GM21367 (cell line): ENCODE data around the gene TTLL10.

Experiments
- ATAC-seq: cut with Tn5 transposase; IDR thresholded peaks from one replicate; pipeline ENCODE4 v1.9.1; 2021; ENCODE audit not compliant: unreplicated experiment

TTLL10 gene

GRCh38 chr1:1217621-1218523 lies 44.2 kb downstream of the TTLL10 start:
- ATAC-seq = no peak

- ATAC-seq = no peak
Observed at GRCh38 chr1:1218524-1219200, 45.0 kb downstream of the TTLL10 start.

- no peak for ATAC-seq
Observed at GRCh38 chr1:1219341-1219740, 45.7 kb downstream of the TTLL10 start.

- no peak for ATAC-seq
Observed at GRCh38 chr1:1220197-1220596, 46.5 kb downstream of the TTLL10 start.

GRCh38 chr1:1221887-1222574 lies 48.4 kb downstream of the TTLL10 start:
- ATAC-seq = no peak

GRCh38 chr1:1222575-1223225 lies 49.0 kb downstream of the TTLL10 start:
- no peak for ATAC-seq

- ATAC-seq = no peak
Observed at GRCh38 chr1:1223321-1223720, 49.6 kb downstream of the TTLL10 start.

GRCh38 chr1:1223891-1224290 lies 50.2 kb downstream of the TTLL10 start:
- ATAC-seq = no peak

GRCh38 chr1:1225238-1225845 lies 51.7 kb downstream of the TTLL10 start:
- ATAC-seq = no peak

- ATAC-seq = no peak
Observed at GRCh38 chr1:1225913-1226312, 52.2 kb downstream of the TTLL10 start.

GRCh38 chr1:1226566-1227362 lies 53.1 kb downstream of the TTLL10 start:
- no peak for ATAC-seq

- ATAC-seq = no peak
Observed at GRCh38 chr1:1227386-1227785, 53.7 kb downstream of the TTLL10 start.

- no peak for ATAC-seq
Observed at GRCh38 chr1:1228187-1228586, 54.5 kb downstream of the TTLL10 start.

- ATAC-seq = no peak
Observed at GRCh38 chr1:1228596-1229321, 55.1 kb downstream of the TTLL10 start.

- ATAC-seq = no peak
Observed at GRCh38 chr1:1229770-1230169, 56.1 kb downstream of the TTLL10 start.

- no peak for ATAC-seq
Observed at GRCh38 chr1:1230656-1231399, 57.1 kb downstream of the TTLL10 start.

- ATAC-seq = peak; percentile 75
Observed at GRCh38 chr1:1231400-1232207, 57.9 kb downstream of the TTLL10 start, which contains the start of gene SDF4. Gene SDF4 (minus strand): TSS chr1:1232001. CDS start chr1:1228772, 3,229 bp downstream.
